Occipital lobe (tissue), 2 donors: ENCODE results near the gene APBA2. TPM values are rescaled to one million over a fixed set of nuclear protein-coding genes. Genes with fewer than 3 reads are reported as not detected.
A peak's percentile ranks its signal among the peaks of the same experiment; 100 is the strongest.

Experiments
- DNase-seq: peaks from one replicate; lab custom pipeline; 2025; lab: John Stamatoyannopoulos, UW
- total RNA-seq: library from RNA; depleted of rRNA; stranded (reverse); fragments of >200 nt; gene quantifications from one replicate; pipeline ENCODE4 v1.2.3, GENCODE V29; 2014

APBA2 gene
- total RNA-seq, 1 donor from 2014 or later: 108 TPM

DNA sequence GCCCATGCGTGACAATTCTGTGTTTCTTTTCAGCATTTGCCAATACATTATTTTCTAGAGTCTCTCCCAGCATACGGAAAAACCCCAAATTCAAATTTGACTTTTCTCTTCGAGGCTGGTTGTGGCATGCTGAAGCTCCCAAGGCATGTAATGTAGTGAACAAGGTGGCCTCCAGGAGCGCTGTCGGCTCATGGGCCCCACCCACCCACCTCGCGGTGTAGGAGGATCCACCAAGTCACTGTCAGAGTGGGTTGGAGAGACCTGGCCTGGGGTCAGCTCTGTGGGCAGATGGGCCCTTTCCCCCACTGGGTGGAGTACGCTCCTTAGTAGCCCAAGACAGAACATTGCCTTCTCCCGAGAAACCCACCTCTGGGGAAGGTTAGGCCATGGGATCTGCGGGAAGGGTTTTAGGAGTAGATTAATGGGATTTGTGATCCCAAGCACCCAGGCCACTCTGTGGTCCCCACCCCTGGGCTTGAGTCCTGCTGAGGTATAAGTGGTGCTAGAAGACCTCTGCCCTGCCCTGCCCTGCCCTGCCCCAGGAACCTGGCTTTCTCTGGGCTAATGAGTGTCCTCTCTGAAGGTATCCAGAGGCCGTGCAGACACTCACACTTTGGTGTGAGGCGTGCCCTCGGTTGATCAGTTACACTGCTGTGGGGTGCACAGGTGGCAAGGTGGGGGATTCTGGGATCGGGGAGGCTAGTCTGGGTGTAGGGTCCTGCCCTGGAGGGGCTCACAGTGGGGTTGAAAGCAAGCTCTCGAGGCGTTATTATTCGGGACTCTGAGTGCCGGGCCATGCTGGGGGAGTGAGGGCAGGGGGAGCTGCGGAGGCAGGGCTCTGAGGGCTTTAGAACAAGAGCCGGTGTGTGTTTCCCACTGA, 97.9 kb downstream of the APBA2 start:
- no peak for DNase-seq

DNA sequence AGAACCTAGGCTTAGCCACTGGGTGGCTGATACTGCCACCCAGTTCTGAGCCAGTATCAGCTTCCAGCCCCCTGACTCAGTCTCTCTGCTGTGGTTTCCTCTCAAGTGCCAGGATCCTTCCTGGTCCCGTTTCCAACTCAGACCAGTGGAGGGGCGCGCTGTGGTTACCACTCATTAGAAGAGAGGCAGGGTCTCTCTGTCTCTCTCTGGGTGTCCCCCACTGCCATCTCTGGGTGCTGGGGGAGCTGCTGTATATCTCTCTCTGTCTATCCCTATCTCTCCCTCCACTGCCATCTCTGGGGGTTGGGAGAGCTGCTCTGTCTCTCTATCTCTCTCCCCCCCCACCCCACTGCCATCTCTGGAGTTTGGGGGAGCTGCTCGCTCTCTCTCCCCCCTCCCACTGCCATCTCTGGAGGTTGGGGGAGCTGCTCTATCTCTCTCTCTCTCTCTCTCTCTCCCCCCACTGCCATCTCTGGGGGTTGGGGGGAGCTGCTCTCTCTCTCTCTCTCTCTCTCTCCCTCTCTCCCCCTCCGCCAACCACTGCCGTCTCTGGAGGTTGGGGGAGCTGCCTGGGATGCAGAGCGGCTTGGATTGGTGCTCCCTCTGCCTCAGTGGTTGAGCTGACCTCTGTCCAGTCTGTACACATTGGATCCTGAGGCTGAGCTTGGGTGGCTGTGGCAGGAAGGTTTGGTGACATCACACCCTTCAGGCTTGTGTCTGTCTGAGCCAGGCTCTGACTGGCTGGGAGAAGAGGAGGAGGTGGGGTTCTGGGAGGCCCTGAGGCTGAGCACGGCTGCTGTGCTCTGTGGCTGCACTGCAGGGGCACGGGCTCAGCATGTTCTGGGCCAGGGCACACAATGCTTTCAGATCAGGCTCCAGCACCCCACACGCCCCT, 98.9 kb downstream of the APBA2 start:
- DNase-seq: peak; percentile 92

DNA sequence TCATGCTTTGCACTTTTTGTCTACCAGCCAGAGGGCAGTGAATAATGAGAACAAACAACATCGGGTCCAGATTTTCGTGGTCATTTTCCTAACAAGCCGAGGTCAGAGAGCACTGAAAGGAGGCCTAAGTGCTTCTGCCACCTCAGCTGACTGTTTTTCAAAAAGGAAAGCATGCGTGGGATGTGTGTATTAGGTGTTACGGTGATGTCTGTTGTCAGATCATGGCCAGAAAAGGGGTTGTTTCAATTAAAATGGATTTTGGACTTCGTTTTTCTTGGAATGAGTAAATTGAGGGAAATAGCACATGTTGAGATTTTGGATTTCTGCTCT, 99.5 kb downstream of the APBA2 start:
- DNase-seq: no peak

DNA sequence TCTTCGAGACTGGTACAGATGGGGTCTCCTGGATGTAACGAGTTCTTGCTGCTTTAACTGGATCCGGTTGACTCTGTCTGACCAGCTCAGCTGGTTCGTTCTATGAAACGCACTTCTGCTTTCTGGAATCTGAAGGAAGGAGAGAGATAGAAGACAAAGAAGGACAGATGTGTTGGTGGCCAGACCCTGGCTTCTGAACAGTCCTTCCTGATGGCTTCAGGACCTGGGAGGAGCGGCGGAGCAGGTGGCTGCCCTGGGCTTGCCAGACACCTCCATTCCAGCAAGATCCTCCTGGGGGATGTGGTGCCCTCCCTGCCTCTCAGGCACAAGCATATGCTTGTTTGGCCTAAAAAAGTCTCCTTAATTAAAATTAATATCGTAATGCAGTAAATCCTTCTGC, 99.9 kb downstream of the APBA2 start:
- DNase-seq: no peak

DNA sequence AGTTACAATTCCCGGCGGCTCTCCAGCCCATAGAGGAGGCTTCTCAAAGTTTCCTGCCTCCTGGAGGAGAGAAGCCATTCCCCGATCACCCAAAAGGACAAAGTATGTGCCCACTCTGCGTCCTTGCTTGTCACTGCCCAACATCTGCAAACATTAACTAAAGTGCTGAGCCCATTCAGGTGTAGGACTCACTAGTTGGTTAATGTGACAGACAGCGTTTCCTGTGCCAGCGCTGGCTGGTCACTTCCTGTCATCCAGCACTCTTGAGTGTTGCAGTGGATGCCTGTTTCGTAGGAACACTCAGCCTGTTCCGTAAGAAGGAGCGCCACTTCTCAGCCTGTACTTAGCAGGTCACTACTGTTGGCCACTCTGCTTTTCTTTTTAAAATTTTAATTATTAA, 100.3 kb downstream of the APBA2 start:
- DNase-seq: no peak

DNA sequence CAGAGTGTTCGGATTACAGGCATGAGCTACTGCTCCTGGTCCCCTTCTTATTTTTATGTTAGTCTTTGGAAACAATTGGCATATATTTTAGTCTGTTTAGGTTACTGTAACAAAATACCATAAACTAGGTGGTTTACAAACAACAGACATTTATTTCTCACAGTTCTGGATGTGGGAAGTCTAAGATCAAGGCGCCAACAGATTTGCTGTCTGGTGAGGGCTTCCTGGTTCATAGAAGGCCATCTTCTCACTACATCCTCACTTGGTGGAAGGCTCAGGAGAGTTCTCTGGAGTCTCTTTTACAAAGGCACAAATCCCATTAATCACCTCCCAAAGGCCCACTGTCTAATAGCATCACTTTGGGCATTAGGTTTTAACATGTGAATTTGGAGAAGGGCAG, 101.0 kb downstream of the APBA2 start:
- DNase-seq: no peak

DNA sequence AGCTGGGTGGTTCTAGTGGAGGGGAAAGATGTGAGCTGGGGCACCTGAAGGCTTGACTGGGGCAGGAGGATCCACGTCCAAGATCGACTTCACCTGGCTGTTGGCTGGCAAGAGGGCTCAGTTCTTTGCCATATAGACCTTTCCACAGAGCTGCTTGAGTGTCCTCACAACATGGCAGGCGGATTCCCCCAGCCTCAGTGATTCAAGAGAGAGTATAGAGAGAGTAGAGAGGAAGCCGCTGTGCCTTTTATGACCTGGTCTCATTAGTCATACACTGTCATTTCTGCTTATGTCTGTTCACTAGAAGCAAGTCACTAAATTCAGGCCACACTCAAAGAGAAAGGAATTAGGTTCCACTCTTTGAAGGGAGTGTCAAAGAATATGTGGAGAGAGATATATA, 101.6 kb downstream of the APBA2 start:
- DNase-seq: no peak

DNA sequence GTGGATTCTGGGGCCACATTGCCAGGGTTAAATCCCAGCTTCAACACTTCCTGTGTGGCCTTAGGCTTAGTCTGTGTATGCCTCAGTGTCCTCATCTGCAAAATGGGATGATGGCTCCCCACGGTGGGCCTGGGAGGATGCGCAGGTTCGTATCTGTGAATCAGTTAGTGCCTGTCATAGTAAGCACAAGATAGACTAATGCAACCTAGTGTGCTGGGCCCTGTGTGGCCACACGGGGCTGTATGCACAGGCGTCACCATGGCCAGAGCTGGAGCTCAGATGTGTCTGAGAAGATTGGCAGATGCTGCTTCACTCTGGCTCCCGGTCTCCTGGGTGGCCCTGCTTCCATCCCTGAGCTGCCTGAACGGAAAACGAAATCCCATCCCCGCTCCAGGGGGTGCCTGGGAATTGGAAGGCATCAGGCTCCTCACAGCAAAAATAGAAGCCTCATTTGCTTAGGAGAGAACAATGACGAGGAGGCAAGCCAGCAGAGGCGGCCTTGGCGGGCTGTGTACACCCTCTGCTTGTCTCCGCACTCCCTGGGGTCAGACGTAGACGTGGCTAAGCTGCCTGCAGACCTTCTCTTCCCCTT, 103.6 kb downstream of the APBA2 start:
- DNase-seq: peak; percentile 65

DNA sequence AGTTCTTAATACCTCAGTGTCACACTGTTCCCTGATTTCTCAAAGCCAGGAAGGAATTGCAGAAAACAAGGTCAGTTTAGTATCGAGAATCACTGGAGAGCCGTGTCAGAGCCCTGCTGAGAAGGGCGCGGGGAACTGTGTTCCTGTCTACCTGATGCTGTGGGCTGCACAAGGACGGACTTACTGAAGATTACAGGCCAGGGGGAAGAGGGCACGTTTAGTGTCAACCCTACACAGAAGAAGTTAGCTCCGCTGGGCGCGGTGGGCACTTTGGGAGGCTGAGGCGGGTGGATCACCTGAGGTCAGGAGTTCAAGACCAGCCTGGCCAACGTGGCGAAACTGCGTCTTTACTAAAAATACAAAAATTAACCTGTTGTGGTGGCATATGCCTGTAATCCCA, 104.1 kb downstream of the APBA2 start:
- DNase-seq: no peak

DNA sequence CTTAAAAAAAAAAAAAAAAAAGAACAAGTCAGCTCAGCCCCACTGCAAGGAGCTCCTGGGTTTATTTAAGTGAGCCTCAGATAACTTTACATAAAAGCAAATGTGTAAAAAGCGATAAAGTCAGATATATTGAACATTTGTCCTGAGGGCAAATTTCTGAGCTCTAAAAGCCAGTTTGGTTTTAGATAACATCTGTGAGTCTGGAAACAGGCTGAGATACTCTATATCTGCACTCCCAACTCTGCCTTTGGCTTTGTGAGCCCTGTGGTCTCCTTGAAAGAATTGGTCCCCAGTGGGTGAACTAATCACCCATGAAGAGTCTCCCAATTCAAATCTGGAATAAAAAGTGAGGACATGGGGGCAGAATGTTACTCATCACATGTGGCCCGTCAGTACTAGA, 104.6 kb downstream of the APBA2 start:
- DNase-seq: no peak

DNA sequence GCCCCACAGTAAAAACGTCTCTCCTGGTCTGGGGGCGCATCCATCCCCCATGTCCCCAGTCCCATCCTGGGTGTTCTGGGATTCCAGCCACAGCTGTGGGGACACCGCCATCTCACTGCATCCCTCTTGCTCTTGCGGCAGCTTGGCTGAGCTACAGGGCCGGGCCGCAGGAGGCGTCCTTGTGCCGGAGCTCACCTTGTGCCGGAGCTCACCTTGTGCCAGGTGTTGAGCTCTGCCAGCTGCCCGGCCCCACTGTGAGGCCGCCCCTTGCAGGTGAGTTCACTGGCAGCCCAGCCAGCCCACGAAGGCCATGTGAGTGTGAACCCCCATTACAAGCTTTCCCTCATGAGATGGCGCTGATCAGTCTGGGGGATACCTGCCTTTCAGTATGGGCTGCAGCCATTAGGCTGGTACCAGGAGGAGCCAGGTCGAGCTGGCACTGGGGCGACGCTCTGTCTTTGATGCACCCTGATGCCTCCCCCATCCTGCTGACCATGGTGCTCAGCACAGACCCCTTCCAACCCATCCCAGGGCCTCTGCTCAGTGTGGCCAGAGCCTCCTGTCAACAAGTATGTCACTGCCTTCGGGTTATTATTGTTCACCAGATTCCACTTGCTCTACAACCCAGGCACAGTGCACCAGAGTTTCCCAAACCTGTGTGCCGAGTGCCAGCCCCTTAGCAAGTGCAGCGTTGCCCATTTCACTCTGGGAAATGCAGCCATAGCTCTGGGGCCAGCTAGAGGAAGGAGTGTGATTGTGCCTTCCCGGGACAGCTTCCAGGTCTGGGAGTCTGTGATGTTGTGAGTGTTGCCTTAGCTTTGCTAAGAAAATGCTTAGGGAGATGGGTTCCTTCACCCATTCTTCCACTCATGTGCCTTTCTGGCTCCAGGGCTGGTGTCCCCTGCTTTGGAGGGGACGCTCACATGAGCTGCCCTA, 105.7 kb downstream of the APBA2 start:
- DNase-seq: no peak

DNA sequence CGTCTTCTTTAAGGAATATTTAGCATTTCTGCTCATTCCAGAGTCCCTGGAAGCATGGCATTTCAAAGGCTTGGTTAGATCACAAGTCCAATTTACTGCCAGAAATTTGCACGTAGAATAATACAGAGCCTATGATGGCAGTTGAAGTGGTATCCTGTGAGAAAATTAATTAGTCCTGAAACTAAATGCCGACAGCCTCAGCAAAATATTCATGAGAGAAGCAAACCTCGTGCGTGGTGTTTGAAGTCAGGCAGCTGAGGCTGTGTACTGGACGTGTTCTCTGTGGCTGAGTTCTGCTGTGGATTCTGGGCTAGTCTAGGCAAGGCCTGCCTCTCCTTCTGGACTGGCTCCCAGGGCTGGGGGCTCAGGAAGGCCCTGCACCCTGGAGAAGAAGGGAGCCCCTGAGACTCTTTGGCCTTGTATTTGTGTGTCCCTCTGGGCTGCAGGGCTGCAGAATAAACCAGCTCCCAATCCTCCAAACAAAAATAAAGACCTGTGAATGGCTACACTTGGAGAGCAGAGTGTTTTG, 106.6 kb downstream of the APBA2 start:
- DNase-seq: no peak

DNA sequence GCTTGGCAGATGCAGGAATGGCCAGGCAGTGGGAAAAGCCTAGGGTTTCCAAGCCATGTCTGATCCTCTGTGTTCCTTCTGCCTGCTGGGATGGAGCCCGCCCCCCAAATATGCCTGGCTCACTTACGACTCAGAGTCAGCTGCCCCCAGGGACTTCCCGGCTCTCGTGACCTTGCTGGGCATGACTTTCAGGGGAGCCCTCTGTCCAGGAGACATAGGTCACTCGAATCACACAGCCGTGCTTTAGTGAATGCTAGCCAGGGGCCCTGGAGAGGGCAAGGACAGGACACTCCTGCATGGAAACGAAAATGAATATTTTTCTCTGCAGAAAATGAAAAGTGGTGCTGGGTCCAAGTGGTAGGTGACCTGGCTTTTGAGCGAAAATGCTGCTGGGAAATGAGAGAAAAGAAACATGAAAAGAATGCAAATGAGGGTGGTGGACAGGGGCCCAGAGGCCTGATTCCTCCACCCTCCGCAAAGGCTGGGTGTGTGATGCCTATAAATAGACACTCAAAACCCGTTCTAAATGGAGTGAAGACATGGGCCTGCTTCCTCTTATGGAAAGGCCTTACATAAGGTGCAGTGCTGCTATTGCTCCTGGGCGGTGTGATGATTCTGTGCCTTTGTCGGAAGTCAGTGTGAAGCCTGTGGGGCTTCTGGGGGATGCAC, 107.4 kb downstream of the APBA2 start:
- peak; percentile 50 for DNase-seq

DNA sequence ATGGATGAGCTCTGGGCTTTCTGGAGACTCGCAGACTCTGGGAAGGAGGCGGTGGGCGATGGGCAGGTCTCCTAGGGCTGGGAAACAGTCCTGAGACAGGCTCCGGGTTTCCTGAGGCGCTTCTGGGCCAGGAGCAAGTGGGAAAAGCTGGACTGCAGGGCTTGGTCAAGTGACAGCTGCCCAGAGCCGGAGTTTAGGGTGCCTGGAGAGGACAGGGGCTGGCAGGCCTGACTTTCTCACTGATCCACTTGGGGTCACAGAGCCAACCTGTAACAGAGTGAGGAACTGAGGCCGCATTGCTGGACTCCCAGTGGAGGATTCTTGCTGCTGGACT, 107.9 kb downstream of the APBA2 start:
- DNase-seq: no peak

DNA sequence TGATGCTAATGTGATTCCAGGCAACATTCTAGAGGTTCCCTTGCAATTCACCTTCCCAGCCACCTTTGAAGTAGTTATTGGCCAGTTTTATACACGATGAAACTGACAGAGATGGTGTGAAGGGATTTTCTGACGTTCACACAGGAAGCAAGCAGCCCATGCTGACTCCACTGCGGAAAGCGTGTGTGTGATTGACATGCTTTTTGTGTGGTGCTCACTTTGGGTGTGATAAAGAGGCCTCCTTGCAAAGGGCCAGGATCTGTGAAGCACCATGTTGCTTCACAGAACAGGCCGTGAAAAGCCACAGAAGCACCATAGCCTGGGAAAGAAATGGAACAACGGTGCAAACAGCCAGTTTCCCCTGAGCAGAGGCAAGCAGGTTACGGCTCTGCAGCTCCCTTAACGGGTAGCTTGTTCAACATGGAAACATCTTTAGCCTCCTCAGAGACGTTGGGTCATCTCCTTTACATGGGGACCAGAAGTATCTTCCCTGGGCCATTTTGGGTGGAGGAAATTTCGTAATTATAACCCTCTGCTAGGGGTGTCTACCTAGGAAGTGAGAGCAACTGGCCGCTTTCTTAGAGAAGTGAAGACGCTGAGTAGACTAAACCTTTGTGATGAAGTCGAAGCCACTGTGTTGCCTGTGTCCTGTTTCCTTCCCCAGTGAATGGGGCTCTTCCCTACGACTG, 108.5 kb downstream of the APBA2 start:
- DNase-seq: no peak

DNA sequence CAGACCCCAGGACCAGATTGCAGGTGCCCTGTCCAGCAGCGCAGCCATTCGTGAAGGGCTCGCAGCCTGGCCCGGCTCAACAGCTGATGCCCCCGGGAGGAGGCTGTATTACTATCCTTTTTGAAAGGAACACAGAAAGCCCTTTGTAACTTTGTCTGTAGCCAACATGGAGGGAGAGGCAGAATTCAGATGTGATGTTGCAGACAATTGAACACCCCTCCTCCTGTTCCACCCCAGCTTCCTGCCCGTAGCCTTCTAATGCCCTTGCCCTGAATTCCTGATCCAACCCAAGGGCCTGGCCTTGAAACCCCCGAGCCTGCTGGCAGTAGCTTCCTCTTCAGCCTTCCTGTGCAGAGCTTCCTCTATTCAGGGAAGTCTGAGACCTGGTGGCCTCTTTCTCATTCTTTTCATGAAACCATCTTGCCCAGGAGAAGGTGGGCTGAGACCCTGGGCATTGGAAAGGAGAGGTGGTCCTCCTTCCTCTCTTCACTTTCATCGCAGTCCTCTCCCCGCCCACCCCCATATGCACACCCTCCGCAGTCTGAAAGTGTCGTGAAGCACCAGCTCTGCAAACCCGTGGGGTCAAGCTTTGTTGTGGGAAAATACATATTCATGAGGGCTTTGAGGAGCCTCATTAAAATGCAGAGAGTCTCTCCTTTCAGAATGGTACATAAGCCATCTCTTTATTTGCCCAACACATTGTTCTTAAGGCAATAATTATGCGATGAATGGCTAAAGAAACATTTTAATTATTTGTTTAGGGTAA, 109.2 kb downstream of the APBA2 start:
- DNase-seq: no peak

DNA sequence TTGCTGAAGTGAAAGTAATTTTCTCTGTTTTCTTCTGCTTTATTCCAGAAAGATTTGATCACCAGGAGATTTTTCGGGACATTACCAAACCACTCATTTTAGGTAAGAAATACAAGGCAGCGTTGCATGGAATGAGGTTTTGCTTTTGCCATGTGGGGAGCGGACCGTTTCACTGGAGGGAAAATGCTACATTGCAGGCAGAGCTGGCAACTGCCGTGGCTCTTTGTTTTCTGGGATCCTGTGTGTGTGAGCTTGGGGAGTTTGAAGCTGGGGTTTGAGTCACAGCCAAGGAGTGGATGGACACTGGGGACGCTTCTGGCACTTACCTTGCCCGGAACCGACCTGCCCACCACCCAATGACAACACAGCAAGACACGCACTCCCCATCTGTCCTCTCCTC, 109.9 kb downstream of the APBA2 start:
- DNase-seq: no peak

DNA sequence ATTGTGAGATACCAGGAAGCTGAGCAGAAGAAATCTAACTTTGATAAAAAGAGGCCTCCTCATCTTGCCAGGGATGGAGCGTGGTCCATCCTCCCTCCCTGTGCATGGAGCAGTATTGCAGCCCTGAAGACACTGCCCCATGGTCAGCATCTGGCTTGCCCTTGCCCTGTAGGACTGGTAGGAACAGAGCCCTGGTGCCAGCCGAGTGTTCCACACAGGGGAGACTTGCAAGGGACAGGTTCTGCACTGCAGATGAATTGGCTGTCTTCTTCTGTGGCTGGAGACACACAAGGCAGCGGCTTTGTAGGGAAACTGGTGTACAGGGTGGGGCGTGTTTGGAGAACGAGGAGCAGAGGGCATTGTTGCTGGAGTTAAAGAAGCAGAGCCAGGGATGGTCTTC, 110.5 kb downstream of the APBA2 start:
- no peak for DNase-seq

DNA sequence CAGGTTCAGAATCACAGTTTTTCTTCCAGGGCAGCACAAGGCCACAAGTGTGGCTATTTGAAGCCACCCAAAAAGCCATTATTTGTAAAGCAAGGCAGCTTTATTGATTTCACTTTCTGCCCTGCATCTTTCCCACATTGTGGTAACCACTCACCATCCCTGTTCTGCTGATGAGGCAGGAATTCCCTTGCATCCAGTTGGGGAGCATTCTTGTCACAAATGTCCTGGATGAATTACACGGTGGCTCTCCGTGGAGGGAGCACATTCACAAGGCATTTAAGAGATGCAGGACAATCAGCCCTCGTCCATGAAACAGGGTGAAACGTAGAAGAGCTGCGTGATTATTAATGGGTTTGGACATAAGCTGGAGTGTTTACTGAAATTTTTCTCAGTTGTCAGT, 111.2 kb downstream of the APBA2 start:
- no peak for DNase-seq
